GM21576 (cell line): Measurements from ENCODE around the gene ANGPTL4.
"Not testable (repeated sequence)": the region's sequence is repeated elsewhere in the genome, so short reads cannot be mapped to it uniquely, and the experiment has no call there.

Source experiments
- ATAC-seq: cut with Tn5 transposase; IDR thresholded peaks from one replicate; pipeline ENCODE4 v1.9.1; 2021; ENCODE audit warnings: mild to moderate bottlenecking, moderate library complexity; ENCODE audit not compliant: unreplicated experiment

The ANGPTL4 gene, protein sequence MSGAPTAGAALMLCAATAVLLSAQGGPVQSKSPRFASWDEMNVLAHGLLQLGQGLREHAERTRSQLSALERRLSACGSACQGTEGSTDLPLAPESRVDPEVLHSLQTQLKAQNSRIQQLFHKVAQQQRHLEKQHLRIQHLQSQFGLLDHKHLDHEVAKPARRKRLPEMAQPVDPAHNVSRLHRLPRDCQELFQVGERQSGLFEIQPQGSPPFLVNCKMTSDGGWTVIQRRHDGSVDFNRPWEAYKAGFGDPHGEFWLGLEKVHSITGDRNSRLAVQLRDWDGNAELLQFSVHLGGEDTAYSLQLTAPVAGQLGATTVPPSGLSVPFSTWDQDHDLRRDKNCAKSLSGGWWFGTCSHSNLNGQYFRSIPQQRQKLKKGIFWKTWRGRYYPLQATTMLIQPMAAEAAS

DNA sequence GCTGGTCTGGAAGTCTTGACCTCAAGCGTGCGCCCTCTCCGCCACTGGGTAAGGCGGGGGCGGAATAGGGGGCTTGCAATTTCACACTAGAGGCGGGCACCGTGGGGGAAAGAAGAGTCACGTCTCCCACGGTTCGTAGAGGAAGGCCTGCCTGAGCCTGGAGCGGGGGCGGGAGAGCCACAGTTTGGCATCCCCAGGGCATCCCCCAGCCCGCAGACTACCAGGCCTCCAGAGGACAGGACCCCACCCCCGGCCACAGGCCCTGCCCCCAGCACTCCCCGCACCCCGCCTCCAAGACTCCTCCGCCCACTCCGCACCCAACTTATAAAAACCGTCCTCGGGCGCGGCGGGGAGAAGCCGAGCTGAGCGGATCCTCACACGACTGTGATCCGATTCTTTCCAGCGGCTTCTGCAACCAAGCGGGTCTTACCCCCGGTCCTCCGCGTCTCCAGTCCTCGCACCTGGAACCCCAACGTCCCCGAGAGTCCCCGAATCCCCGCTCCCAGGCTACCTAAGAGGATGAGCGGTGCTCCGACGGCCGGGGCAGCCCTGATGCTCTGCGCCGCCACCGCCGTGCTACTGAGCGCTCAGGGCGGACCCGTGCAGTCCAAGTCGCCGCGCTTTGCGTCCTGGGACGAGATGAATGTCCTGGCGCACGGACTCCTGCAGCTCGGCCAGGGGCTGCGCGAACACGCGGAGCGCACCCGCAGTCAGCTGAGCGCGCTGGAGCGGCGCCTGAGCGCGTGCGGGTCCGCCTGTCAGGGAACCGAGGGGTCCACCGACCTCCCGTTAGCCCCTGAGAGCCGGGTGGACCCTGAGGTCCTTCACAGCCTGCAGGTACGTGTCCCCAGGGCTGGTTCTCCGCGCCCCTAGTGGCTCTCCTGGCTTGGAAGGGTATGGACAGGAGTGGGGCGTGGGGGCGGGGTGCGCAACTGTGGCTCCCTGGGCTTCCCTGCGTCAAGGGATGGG lies at the start of gene ANGPTL4:
Gene ANGPTL4 (plus strand): TSS at position 353 of the 969 bp plus-strand sequence. CDS start 167 bp downstream, at position 520.
- ATAC-seq = no peak

- not testable (repeated sequence) for ATAC-seq
Observed at GRCh38 chr19:8314981-8315640, 48.8 kb upstream of the ANGPTL4 start.

DNA sequence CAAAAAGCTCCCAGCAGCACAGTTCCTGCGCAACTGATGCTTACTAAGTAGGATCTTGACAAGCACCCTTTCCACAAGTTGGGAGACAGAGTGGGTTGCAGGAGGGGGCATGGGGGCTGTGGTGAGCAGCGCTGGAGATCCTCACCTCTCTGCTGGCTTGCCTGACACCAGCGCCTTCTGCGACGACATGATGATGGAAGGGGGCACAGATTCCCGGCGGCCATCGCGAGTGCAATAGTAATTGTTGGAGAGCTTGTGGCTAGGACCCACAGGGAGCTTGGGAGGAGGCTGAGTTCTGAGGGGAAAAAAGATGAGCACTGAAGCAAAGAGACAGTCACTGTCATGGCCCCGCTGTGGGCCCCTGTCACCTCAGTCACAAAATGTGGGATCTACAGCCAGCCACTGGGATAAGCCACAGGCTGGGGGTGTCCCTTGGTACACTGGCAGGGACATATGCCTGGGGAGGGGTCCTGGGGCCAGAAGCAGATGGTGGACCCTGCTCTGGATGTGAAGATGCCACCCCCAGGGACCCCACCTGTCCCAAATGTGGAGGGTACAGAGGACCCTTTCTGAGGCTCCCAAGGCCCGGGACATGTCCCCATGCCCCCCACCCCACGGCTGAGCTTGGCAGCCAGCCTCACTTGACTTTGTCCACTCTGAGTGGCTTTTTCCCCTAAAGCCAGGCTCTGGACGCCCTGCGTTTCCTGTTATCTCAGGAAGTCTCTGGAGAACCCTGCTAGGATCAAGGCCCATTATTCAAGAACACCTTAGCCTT lies 47.4 kb upstream of the ANGPTL4 start:
- no peak for ATAC-seq

- ATAC-seq = not testable (repeated sequence)
Observed at GRCh38 chr19:8318835-8319234, 45.1 kb upstream of the ANGPTL4 start.

DNA sequence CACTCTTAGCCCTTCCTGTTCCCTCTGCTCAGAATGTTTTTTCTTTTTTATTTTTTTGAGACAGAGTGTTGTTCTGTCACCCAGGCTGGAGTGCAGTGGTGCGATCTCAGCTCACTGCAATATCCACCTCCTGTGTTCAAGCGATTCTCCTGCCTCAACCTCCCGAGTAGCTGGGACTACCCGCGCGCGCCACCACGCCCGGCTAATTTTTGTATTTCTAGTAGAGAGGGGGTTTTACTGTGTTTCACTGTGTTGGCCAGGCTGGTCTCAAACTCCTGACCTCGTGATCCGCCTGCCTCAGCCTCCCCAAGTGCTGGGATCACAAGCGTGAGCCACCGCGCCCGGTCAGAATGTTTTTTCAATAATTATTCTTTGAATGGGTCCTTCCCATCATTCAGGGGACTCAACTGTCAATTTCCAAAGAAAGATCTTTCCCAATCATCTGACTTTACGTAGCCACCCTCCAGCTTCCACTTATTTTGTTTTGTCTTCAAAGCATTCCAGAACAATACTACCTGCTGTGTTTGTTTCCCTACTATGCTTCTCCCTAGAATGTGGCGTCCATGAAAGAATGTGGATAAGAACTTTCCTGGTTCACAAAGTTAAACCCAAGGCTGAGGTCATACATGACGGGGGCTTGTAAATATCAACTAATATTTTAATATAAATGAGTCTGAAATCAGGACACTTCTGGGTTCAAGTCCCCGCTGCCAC lies 44.0 kb upstream of the ANGPTL4 start:
- ATAC-seq = no peak

DNA sequence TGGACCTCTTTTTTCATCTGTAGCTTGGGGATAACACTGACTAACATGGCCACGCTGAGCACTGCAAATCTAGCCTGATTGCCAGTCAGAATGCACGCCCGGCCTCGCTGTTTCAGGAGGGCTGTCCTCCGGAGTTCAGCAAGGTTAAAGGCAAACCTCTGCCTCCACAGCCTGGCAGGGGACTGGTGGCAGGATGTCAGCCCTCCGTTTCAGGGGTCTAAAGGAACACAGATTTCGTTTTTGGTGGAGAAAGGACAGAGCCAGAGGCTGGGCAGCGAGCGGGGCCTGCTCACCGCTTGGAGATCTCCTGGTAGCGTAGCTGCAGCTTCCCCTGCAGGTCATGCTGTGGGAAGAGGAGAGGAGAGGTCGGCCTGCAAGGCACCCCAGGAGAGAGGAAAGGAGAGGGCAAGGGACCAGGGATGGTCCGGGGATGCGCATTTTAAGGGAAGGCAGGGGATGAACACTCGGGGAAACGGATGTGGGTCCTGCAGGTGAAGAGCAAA lies 43.3 kb upstream of the ANGPTL4 start:
- ATAC-seq = peak; percentile 21

GRCh38 chr19:8321067-8321985 lies 42.6 kb upstream of the ANGPTL4 start, which contains the start of the genes NDUFA7 and RPS28:
Gene NDUFA7 (minus strand): TSS chr19:8321375. CDS start chr19:8321358, 17 bp downstream.
Gene RPS28 (plus strand): TSS chr19:8321496. CDS start chr19:8321531, 35 bp downstream.
- ATAC-seq = peak; percentile 86

- ATAC-seq = no peak
Observed at GRCh38 chr19:8321986-8322637, 41.8 kb upstream of the ANGPTL4 start.

GRCh38 chr19:8322638-8322997 lies 41.3 kb upstream of the ANGPTL4 start:
- ATAC-seq = no peak

DNA sequence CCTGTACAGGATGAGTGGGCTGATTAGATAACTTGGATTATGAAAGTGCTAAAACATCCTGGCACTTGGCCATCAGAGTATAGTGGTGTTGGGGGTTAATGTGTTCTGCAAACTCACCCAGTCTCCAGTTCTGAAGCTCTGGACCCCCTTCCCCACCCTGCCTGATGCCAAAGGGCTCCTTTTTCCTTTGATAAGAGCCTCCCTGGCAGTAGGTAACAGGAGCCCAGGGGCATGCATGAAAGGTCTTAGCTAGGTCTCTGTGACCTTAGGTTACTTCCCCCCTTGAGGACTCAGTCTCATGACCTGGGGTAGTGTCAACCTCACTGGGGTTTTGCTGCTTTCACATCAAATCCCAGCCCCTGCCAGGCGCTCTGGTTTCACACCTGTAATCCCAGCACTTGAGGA lies 40.2 kb upstream of the ANGPTL4 start:
- ATAC-seq = no peak

GRCh38 chr19:8324186-8325050 lies 39.5 kb upstream of the ANGPTL4 start:
- ATAC-seq = no peak

GRCh38 chr19:8325454-8325853 lies 38.5 kb upstream of the ANGPTL4 start:
- no peak for ATAC-seq

GRCh38 chr19:8329996-8330395 lies 34.0 kb upstream of the ANGPTL4 start:
- no peak for ATAC-seq

DNA sequence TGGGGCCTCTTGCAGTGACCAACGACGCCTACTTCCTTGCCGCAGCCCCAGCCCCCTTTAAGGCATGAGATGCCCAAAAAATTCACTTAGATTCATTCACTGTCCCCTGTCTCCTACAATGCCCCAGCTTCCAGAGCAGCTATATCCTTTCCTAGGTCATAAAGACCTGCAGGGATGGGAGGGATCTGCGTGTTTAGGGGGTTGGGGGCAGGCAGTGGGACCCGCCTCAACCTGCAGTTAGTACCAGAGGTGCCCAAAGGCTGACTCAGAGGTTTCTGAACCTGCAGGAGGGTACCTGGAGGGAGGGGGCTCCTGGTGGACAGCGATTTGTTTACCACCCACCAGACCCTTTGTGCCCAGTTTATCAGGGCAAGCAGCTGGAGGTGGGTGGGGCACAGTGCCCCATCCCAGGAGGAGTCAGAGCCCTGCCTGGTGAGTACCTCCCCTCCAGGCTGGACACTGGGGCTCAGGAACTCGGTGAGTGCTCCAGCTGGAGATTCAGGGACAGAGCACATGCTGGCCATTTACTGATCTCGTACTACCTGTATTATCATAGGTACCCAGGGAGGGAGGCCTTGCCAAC lies 32.6 kb upstream of the ANGPTL4 start:
- ATAC-seq = no peak

- no peak for ATAC-seq
Observed at GRCh38 chr19:8332976-8333766, 30.8 kb upstream of the ANGPTL4 start.
